ENCODE data around the gene DCTN5.
"Not testable (repeated sequence)": the region's sequence is repeated elsewhere in the genome, so short reads cannot be mapped to it uniquely, and the experiment has no call there.

The DCTN5 gene

GRCh38 chr16:23607726-23608125, 33.5 kb upstream of the DCTN5 start:
- TF ChIP-seq CTCF (IDR thresholded peaks at IDR 0.05; ENCODE audit: control extremely low read depth, extremely low read depth, low read depth, missing control alignments): no peak
- CTCF ChIA-PET: interaction anchor here (4.2 kb wide), 1 partner anchor 12 kb away, joined by 23 read pairs; the partner anchor contains the start of gene NDUFAB1

GRCh38 chr16:23608194-23608593, 33.1 kb upstream of the DCTN5 start:
- ChIA-PET POLR2A (no interaction called here), CTCF (interaction anchor here (0.8 to 4.2 kb wide), 2 partner anchors 12 to 16 kb away, joined by 3 to 23 read pairs; partner anchors contain the start of gene NDUFAB1)
- DNase-seq (ENCODE audit: extremely low spot score): no peak
- no peak for TF ChIP-seq CTCF (IDR thresholded peaks at IDR 0.05; ENCODE audit: control extremely low read depth, extremely low read depth, low read depth, missing control alignments)

More at GRCh38 chr16:23607726-23608125, 33.5 kb upstream of the DCTN5 start:
- POLR2A ChIA-PET: no interaction called here
- DNase-seq (ENCODE audit: extremely low spot score): no peak

- POLR2A ChIA-PET: no interaction called here
- DNase-seq (ENCODE audit: extremely low spot score): no peak
- CTCF ChIA-PET: interaction anchor here (1.5 to 2.4 kb wide), 2 partner anchors 13 to 20 kb away, joined by 3 to 11 read pairs; partner anchors contain the start of gene NDUFAB1
- TF ChIP-seq CTCF (IDR thresholded peaks at IDR 0.05; ENCODE audit: control extremely low read depth, extremely low read depth, low read depth, missing control alignments): no peak
These were observed 31.3 kb upstream of the DCTN5 start for GRCh38 chr16:23609929-23610328.

- CTCF ChIA-PET: interaction anchor here (2.4 kb wide), 1 partner anchor 14 kb away, joined by 11 read pairs; the partner anchor contains the start of gene NDUFAB1
- POLR2A ChIA-PET: not testable (repeated sequence)
These were observed 30.4 kb upstream of the DCTN5 start for GRCh38 chr16:23610905-23611304.

GRCh38 chr16:23611936-23612335, 29.3 kb upstream of the DCTN5 start:
- CTCF ChIA-PET: no interaction called here
- POLR2A ChIA-PET: no interaction called here

More at GRCh38 chr16:23610905-23611304, 30.4 kb upstream of the DCTN5 start:
- not testable (repeated sequence) for DNase-seq (ENCODE audit: extremely low spot score)

GRCh38 chr16:23615805-23616204, 25.5 kb upstream of the DCTN5 start:
- TF ChIP-seq CTCF (IDR thresholded peaks at IDR 0.05; ENCODE audit: control extremely low read depth, extremely low read depth, low read depth, missing control alignments): no peak
- POLR2A ChIA-PET: no interaction called here
- CTCF ChIA-PET: interaction anchor here (0.9 to 1.3 kb wide), 3 partner anchors 10 to 19 kb away, joined by 3 read pairs; no protein-coding TSS in a partner anchor
- DNase-seq (ENCODE audit: extremely low spot score): no peak

More at GRCh38 chr16:23611936-23612335, 29.3 kb upstream of the DCTN5 start:
- no peak for DNase-seq (ENCODE audit: extremely low spot score)
- TF ChIP-seq CTCF (IDR thresholded peaks at IDR 0.05; ENCODE audit: control extremely low read depth, extremely low read depth, low read depth, missing control alignments): no peak

- no peak for TF ChIP-seq CTCF (IDR thresholded peaks at IDR 0.05; ENCODE audit: control extremely low read depth, extremely low read depth, low read depth, missing control alignments)
- POLR2A ChIA-PET: no interaction called here
- DNase-seq (ENCODE audit: extremely low spot score): no peak
- CTCF ChIA-PET: interaction anchor here (1.0 to 2.6 kb wide), 3 partner anchors 15 to 189 kb away, joined by 3 to 11 read pairs (median 6); no protein-coding TSS in a partner anchor
These were observed 17.2 kb upstream of the DCTN5 start for GRCh38 chr16:23624092-23624491.

All from GM10248 (cell line).